Mucosa of descending colon (tissue), 3 donors: ENCODE results near the gene ARTN. TPM values are rescaled to one million over a fixed set of nuclear protein-coding genes. Genes with fewer than 3 reads are reported as not detected.

Experiments used
- ATAC-seq: fragments of 200-7000 bp; cut with Tn5 transposase; one replicate; pipeline ENCODE4 v1.9.1; 2020; ENCODE audit warnings: mild to moderate bottlenecking, moderate library complexity
- DNase-seq, 3 donors: peaks; one replicate each; pipeline ENCODE4 v3.0.0-alpha.2; 2020
- H3K36me3 ChIP-seq: fragments of 200-600 bp; one replicate; pipeline ENCODE4 v1.8.0; 2021; ENCODE audit warnings: low read depth, mild to moderate bottlenecking
- H3K4me1 ChIP-seq: fragments of 200-600 bp; one replicate; pipeline ENCODE4 v1.8.0; 2021; ENCODE audit warnings: low read depth, mild to moderate bottlenecking
- H3K4me3 ChIP-seq: fragments of 200-600 bp; one replicate; pipeline ENCODE4 v1.8.0; 2021; ENCODE audit warnings: mild to moderate bottlenecking
- H3K9me3 ChIP-seq: fragments of 200-600 bp; one replicate; pipeline ENCODE4 v1.8.0; 2021; ENCODE audit warnings: mild to moderate bottlenecking
- intact Hi-C, 2 donors: fragments of 100-400 bp; cut with DNase I in 1 of 2; cut with micrococcal nuclease in 1 of 2; formaldehyde crosslinking; loops; one replicate each; pipeline versions ENCODE4 v1.11.0 to v1.11.1; 2022; cut with DNase I, micrococcal nuclease
- total RNA-seq, 3 donors: library from RNA; stranded (reverse); fragmentation: NEBNext Ultra II Directional in 2 of 3; extraction: Animal tissue kit (Norgen Biotek cat#: 25700) in 2 of 3; gene quantifications; one replicate each; pipeline versions ENCODE4 v1.2.1 to v1.2.4, GENCODE V29; 2021 to 2023
- TF ChIP-seq, protein P1 (sequence below): fragments of 200-600 bp; IDR thresholded peaks from one replicate; pipeline ENCODE4 v1.8.0; 2022; ENCODE audit warnings: antibody characterized with exemption, mild to moderate bottlenecking
- donor health status: DM: no; HTN: no; CAD: no; lungs with moderate emphysema.
- donor health status: DM: no; HTN: no; CAD: no.
- donor health status: DM: no; HTN: yes; CAD: no.

ARTN gene
- total RNA-seq, 3 donors from 2014 or later = 6.9 to 14.2 (median 7.4) TPM

DNA sequence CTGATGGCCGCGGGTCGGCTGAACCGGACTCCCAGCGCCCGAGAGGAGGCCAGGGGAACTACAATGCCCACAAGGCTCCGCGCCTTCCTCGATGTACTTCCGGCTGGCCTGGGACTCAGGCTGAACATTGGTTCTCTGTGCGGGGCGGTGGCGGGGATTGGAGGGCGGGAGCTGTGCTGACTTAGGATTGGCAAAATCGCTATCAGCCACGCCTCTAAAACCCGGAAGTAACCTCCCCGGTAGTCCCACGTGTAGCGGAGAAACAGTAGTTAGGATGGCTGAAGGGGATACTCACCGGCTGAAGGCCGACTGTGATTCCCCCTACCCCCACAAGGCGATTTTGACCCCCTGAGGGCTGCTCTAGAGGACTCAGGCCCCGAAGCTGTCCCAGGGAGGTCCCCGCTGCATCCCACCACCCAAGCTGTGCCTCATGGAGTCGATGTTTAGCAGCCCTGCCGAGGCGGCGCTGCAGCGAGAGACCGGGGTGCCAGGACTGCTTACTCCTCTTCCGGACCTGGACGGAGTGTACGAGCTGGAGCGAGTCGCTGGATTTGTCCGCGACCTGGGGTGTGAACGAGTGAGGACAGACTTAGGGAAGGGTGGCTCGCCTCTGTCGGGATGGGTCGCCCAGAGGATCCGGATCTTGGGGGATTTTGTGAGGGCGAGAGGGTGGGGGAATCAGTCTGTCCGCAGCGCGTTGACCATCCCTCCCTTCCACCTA, 36.3 kb downstream of the ARTN start, which contains the start of gene DPH2:
Gene DPH2 (plus strand): TSS at position 265 of the 721 bp plus-strand sequence. CDS start 166 bp downstream, at position 431.
- ATAC-seq (peak; percentile 88), DNase-seq (peak; percentile 96 to 97 (median 97))
- Histone ChIP-seq H3K4me1 (peaks cover 23% of the 10 kb centered on the region), H3K9me3 (no peaks in the 10 kb centered on the region), H3K36me3 (no peaks in the 10 kb centered on the region), H3K4me3 (peak within 1 kb of the TSS; percentile 36)
- TF ChIP-seq, protein P1, sequence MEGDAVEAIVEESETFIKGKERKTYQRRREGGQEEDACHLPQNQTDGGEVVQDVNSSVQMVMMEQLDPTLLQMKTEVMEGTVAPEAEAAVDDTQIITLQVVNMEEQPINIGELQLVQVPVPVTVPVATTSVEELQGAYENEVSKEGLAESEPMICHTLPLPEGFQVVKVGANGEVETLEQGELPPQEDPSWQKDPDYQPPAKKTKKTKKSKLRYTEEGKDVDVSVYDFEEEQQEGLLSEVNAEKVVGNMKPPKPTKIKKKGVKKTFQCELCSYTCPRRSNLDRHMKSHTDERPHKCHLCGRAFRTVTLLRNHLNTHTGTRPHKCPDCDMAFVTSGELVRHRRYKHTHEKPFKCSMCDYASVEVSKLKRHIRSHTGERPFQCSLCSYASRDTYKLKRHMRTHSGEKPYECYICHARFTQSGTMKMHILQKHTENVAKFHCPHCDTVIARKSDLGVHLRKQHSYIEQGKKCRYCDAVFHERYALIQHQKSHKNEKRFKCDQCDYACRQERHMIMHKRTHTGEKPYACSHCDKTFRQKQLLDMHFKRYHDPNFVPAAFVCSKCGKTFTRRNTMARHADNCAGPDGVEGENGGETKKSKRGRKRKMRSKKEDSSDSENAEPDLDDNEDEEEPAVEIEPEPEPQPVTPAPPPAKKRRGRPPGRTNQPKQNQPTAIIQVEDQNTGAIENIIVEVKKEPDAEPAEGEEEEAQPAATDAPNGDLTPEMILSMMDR = peak; percentile 9
- intact Hi-C loops = no loop called here

DNA sequence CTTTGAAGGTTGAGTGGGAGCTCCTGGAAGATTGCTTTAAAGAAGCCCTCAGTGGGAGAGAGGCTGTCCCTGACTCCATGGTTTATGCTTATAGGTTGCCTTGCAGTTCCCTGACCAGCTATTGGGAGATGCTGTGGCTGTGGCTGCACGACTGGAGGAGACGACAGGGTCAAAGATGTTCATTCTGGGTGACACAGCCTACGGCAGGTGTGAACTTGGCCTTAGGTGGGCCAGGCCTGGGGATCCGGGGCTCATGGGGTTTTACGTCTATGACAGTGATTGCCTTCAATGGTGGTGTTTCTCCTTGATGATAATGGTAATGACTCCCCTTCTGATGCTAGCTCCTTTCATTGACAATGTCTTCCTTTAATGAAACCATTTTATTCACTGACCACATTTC, 36.9 kb downstream of the ARTN start:
- Histone ChIP-seq H3K9me3 (no peaks in the 10 kb centered on the region), H3K36me3 (no peaks in the 10 kb centered on the region), H3K4me3 (peak overlapping the region; percentile 36), H3K4me1 (peaks cover 23% of the 10 kb centered on the region)
- no peak for DNase-seq
- no peak for ATAC-seq
- intact Hi-C loops = no loop called here
- TF ChIP-seq, protein P1 = no peak

DNA sequence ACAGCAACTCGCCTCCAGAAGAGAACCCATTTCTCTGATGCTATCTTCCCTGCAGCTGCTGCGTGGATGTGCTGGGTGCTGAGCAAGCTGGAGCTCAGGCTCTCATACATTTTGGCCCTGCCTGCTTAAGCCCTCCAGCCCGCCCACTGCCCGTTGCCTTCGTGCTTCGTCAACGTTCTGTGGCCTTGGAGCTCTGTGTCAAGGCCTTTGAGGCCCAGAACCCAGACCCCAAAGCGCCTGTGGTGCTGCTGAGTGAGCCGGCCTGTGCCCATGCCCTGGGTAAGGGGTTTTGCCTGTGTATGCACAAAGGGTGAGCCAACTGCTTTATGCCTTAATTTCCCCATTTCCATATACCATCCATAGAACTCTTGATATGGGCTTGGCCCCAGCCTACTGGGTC, 37.3 kb downstream of the ARTN start:
- DNase-seq = no peak
- ATAC-seq = no peak
- Histone ChIP-seq H3K4me3 (no peak overlapping the region), H3K36me3 (no peaks in the 10 kb centered on the region), H3K4me1 (peaks cover 27% of the 10 kb centered on the region), H3K9me3 (no peaks in the 10 kb centered on the region)
- TF ChIP-seq, protein P1 = no peak
- intact Hi-C loops = no loop called here

DNA sequence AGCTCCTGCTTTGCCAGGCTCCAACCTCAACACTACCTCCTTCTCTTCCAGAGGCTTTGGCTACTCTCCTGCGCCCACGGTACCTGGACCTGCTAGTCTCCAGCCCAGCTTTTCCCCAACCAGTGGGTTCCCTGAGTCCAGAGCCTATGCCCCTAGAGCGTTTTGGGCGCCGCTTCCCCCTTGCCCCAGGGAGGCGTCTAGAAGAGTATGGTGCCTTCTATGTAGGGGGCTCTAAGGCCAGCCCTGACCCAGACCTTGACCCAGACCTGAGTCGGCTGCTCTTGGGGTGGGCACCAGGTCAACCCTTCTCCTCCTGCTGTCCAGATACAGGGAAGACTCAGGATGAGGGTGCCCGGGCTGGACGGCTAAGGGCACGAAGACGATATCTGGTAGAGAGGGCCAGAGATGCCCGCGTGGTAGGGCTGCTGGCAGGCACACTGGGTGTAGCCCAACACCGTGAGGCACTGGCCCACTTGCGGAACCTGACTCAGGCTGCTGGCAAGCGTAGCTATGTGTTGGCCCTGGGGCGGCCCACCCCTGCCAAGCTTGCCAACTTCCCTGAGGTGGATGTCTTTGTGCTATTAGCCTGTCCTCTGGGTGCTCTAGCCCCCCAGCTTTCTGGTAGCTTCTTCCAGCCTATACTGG, 37.9 kb downstream of the ARTN start:
- intact Hi-C loops = no loop called here
- TF ChIP-seq, protein P1 = no peak
- Histone ChIP-seq H3K36me3 (no peaks in the 10 kb centered on the region), H3K4me1 (peaks cover 32% of the 10 kb centered on the region), H3K4me3 (no peak overlapping the region), H3K9me3 (no peaks in the 10 kb centered on the region)
- no peak for DNase-seq
- ATAC-seq = no peak

DNA sequence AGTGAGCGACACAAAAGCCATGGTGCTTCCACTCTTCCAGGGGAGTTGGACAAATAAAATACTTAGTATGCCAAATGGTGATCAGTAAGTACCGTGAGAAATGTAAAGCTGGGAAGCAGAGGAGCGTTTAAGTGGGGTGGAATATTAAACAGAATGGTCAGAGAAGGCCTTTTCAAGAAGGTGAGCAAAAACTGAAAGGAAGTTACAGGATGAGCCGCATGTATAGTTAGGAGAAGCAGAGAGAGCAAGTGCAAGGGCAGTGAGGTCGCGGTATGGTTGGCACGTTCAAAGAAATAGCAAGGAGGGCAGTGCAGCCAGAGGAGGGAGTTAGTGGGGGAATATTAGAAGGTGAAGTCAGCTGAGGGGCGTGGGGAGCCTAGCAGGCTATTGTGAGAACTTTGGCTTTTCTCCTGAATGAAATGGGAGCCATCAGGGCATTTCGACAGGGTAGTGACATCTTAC, 40.4 kb downstream of the ARTN start:
- Histone ChIP-seq H3K36me3 (no peaks in the 10 kb centered on the region), H3K4me1 (peaks cover 46% of the 10 kb centered on the region), H3K9me3 (no peaks in the 10 kb centered on the region), H3K4me3 (peak overlapping the region; percentile 93)
- TF ChIP-seq, protein P1 = no peak
- intact Hi-C loops = no loop called here
- DNase-seq = no peak
- ATAC-seq = no peak
